Heart left ventricle (tissue), 16 donors: ENCODE measurements around the gene OXCT1. TPM values are rescaled to one million over a fixed set of nuclear protein-coding genes. Genes with fewer than 3 reads are reported as not detected.
"Not testable (repeated sequence)": the region's sequence is repeated elsewhere in the genome, so short reads cannot be mapped to it uniquely, and the experiment has no call there.

Experiments
- ATAC-seq, 4 donors: fragments of 200-7000 bp; cut with Tn5 transposase; one replicate each; pipeline ENCODE4 v1.9.1; 2020 to 2022; ENCODE audit warnings: moderate library complexity in 4 of 4, mild to moderate bottlenecking in 3 of 4, moderate number of reproducible peaks in 1 of 4
- DNase-seq, 5 donors: peaks; one replicate each; pipeline ENCODE4 v3.0.0-alpha.2; 2020
- H3K27ac ChIP-seq, 12 donors: fragments of 200-600 bp; sonication (generic) in 4 of 12; one replicate each; pipeline versions ENCODE4 v1.5.0 to v1.8.0; 2016 to 2022; ENCODE audit warnings: mild to moderate bottlenecking in 2 of 12
- H3K27me3 ChIP-seq, 9 donors: fragments of 200-600 bp; sonication (generic) in 2 of 9; one replicate each; pipeline versions ENCODE4 v1.5.1 to v1.8.0; 2016 to 2022; ENCODE audit warnings: mild to moderate bottlenecking in 3 of 9
- H3K36me3 ChIP-seq, 9 donors: fragments of 200-600 bp; sonication (generic) in 2 of 9; one replicate each; pipeline versions ENCODE4 v1.5.0 to v1.8.0; 2018 to 2022; ENCODE audit warnings: mild to moderate bottlenecking in 2 of 9
- H3K4me1 ChIP-seq, 12 donors: fragments of 200-600 bp; sonication (generic) in 4 of 12; one replicate each; pipeline versions ENCODE4 v1.5.0 to v1.8.0; 2016 to 2022; ENCODE audit warnings: mild to moderate bottlenecking in 3 of 12
- H3K4me3 ChIP-seq, 12 donors: fragments of 200-600 bp; sonication (generic) in 4 of 12; one replicate each; pipeline versions ENCODE4 v1.5.0 to v1.8.0; 2017 to 2022; ENCODE audit warnings: mild to moderate bottlenecking in 9 of 12, moderate library complexity in 4 of 12
- H3K9me3 ChIP-seq, 12 donors: fragments of 200-600 bp; sonication (generic) in 4 of 12; one replicate each; pipeline versions ENCODE4 v1.5.0 to v1.8.0; 2016 to 2022; ENCODE audit warnings: mild to moderate bottlenecking in 1 of 12
- POLR2A ChIP-seq, 2 donors: fragments of 450-650 bp; IDR thresholded peaks; one replicate each; pipeline ENCODE4 v1.6.1; 2017; ENCODE audit warnings: antibody characterized with exemption in 2 of 2, mild to moderate bottlenecking in 2 of 2, moderate library complexity in 2 of 2
- WGBS, 4 donors: extraction: QIAGEN DNeasy Blood & Tissue Kit in 2 of 4; methylation state at CpG; one replicate each; pipeline versions ENCODE4 v1.1.5 to v1.1.7; 2013 to 2018; 5-methylcytosine and 5-hydroxymethylcytosine counted together
- intact Hi-C, 10 donors: fragments of 100-400 bp; cut with DNase I; formaldehyde crosslinking; loops; one replicate each; pipeline versions ENCODE4 v1.11.1 to v1.14.2; 2022
- polyA plus RNA-seq, 2 donors: library from polyadenylated mRNA; stranded (reverse); fragments of 200-250 nt; gene quantifications; one replicate each; pipeline ENCODE4 v1.2.3, GENCODE V29; 2013
- total RNA-seq, 9 donors: library from RNA; depleted of rRNA in 2 of 9; stranded (reverse); fragments of >200 nt in 2 of 9; fragmentation: NEBNext Ultra II Directional in 3 of 9; extraction: Animal tissue kit (Norgen Biotek cat#: 25700) in 3 of 9; gene quantifications; one replicate each; pipeline versions ENCODE4 v1.1.0 to v1.2.4, GENCODE V29; 2016 to 2023
- TF ChIP-seq, protein P1 (sequence below), 12 donors: fragments of 200-600 bp; sonication (generic) in 4 of 12; IDR thresholded peaks; one replicate each; pipeline versions ENCODE4 v1.5.0 to v1.8.0; 2018 to 2022; ENCODE audit warnings: antibody characterized with exemption in 12 of 12, mild to moderate bottlenecking in 5 of 12
- donor health status: ischemic (EF 13 %, LVEDD 7.1; RV severe dilation, severe dysfunction).
- donor health status: healthy with polysubstance abuse.
- donor health status: DM: no; HTN: yes; CAD: no.
- donor health status: DM: no; HTN: no; CAD: no.
- donor health status: ischemic (EF 25% LVEDD 6.9; RV normal size, moderate dysfunction).
- donor health status: ischemic (EF 25% LVEDD 5.7; RV mildly dilated, moderate dysfunction).
- donor health status: healthy.
- donor health status: DM: yes; HTN: yes; CAD: no.
- donor health status: ischemic (EF 35%, LVEDD 5.7; RV mildly dilated, moderate dysfunction).
- donor health status: nonischemic (EF 11% LVEDD 7.7; RV severe dilation, severe dysfunction).
- donor health status: DM: yes; HTN: yes; CAD: no.
- donor health status: PGD.
- donor health status: ischemic (EF 29% LVEDD 5.4; RV normal size, mild dysfunction).
- donor health status: nonischemic (EF 23%, LVEDD 6.1; RV moderate dilation, normal function).

Gene OXCT1
- total and polyA plus RNA-seq, 11 donors, result 50.7 to 363 (median 188) TPM

DNA sequence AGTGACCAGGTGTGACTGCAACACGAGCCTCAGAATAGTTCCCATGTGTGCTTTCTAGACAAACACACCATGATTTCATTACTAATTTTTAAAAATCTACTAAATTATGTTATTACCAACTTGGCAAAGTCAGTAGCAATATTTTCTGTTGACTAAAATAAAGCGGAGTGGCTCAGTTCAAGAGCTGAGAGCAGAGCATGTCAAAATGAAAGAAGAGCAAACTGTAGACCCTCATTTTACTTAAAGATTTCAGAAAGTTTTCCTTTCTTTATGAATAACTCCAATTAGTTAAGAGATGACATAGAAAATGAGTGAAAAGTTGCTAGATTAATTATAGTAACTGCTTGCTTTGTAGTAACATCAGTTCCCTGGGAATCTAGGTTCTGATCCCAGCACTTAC, 17.9 kb downstream of the OXCT1 start:
- intact Hi-C loops, result loop anchor here in 4 of 10 donors (10.0 kb wide), 4 partner anchors 723 to 1043 kb away; no protein-coding TSS in a partner anchor
- Histone ChIP-seq H3K27ac (no peak overlapping the region), H3K4me1 (peaks cover 0 to 6% (median 0%) of the 10 kb centered on the region in 12 donors), H3K9me3 (peaks cover 0 to 3% (median 0%) of the 10 kb centered on the region in 12 donors), H3K27me3 (no peaks in the 10 kb centered on the region), H3K36me3 (peaks cover 0 to 77% (median 64%) of the 10 kb centered on the region in 9 donors), H3K4me3 (no peak overlapping the region)
- DNase-seq, result no peak
- TF ChIP-seq POLR2A (IDR thresholded peaks at IDR 0.05), result no peak
- TF ChIP-seq, protein P1, sequence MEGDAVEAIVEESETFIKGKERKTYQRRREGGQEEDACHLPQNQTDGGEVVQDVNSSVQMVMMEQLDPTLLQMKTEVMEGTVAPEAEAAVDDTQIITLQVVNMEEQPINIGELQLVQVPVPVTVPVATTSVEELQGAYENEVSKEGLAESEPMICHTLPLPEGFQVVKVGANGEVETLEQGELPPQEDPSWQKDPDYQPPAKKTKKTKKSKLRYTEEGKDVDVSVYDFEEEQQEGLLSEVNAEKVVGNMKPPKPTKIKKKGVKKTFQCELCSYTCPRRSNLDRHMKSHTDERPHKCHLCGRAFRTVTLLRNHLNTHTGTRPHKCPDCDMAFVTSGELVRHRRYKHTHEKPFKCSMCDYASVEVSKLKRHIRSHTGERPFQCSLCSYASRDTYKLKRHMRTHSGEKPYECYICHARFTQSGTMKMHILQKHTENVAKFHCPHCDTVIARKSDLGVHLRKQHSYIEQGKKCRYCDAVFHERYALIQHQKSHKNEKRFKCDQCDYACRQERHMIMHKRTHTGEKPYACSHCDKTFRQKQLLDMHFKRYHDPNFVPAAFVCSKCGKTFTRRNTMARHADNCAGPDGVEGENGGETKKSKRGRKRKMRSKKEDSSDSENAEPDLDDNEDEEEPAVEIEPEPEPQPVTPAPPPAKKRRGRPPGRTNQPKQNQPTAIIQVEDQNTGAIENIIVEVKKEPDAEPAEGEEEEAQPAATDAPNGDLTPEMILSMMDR (IDR thresholded peaks at IDR 0.05), result no peak
- 94 to 99% (median 97%) methylated on average over 2 of the region's 2 CpGs for WGBS, 4 donors
- no peak for ATAC-seq

DNA sequence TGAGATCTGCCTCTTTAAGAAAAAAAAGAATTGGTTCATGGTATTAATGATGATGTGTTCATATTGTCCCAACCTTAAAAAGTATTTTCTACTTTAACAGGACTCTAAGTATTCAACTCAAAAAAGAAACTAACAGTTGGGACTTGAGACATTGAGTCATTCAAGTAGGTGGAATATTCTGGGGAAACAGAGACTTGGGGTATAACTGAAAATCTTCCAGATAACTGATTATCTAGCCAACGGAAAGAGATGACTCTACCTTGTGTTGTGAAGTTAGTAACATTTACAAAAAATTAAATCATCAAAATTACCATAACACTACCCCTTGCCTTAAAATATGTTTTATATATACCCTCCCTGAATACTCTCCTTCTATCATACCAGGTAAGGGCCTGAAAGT, 19.1 kb downstream of the OXCT1 start:
- no peaks in the 10 kb centered on the region for H3K27me3 ChIP-seq
- ATAC-seq, result no peak
- no peak for TF ChIP-seq POLR2A (IDR thresholded peaks at IDR 0.05)
- TF ChIP-seq, protein P1 (IDR thresholded peaks at IDR 0.05), result no peak
- H3K4me3 ChIP-seq, result no peak overlapping the region
- peaks cover 0 to 3% (median 0%) of the 10 kb centered on the region in 12 donors for H3K9me3 ChIP-seq
- 44 to 91% (median 57%) methylated on average over 1 of the region's 1 CpG for WGBS, 4 donors
- H3K4me1 ChIP-seq, result no peaks in the 10 kb centered on the region
- no peak overlapping the region for H3K27ac ChIP-seq
- no peak for DNase-seq
- intact Hi-C loops, result loop anchor here in 4 of 10 donors (10.0 kb wide), 4 partner anchors 724 to 1044 kb away; no protein-coding TSS in a partner anchor
- H3K36me3 ChIP-seq, result peaks cover 0 to 75% (median 64%) of the 10 kb centered on the region in 9 donors

DNA sequence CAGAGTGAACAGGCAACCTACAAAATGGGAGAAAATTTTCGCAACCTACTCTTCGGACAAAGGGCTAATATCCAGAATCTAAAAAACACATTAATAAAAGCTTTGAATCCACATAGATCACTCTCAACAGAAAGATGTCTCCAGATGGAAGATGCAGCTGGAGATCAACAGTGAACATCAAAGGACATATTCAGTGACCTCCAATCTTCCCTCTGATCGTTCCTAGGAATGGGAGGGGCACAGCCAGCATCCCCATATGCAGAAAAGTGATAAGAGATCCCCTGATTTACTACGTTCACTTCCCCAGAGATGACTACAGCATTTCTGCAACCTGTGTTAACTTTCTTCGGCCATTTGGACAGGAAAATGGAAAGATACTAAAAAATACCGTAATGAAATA, 21.2 kb downstream of the OXCT1 start:
- H3K4me3 ChIP-seq, result no peak overlapping the region
- no peaks in the 10 kb centered on the region for H3K27me3 ChIP-seq
- H3K27ac ChIP-seq, result no peak overlapping the region
- intact Hi-C loops, result loop anchor here in 3 of 10 donors (10.0 kb wide), 3 partner anchors 94 to 944 kb away; partner anchors contain the start of gene C7 (in 2 of the 3)
- WGBS, 4 donors, result 89 to 95% (median 92%) methylated on average over 6 of the region's 6 CpGs
- TF ChIP-seq, protein P1 (IDR thresholded peaks at IDR 0.05), result no peak
- TF ChIP-seq POLR2A (IDR thresholded peaks at IDR 0.05), result no peak
- H3K4me1 ChIP-seq, result peaks cover 0 to 2% (median 0%) of the 10 kb centered on the region in 12 donors
- peaks cover 0 to 64% (median 52%) of the 10 kb centered on the region in 9 donors for H3K36me3 ChIP-seq
- H3K9me3 ChIP-seq, result peaks cover 0 to 3% (median 0%) of the 10 kb centered on the region in 12 donors
- ATAC-seq, result no peak
- DNase-seq, result no peak

DNA sequence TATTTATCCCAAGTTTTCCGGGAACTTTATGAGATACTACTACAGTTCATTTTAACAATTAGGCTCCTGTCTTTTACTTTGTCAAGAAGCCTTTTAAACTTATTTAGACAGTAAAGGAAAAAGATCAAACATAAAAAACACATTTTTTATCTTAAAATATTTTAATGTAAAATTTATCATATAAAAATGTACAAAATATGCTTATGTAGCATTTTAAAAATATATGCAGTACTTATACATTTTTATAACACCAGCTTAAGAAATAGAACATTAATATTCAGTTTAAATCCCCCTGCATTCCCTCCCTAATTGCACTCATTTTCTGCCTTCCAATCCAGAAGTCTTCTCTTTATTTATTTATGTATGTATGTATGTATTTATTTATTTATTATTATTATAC, 24.5 kb downstream of the OXCT1 start:
- intact Hi-C loops, result loop anchor here in 3 of 10 donors (10.0 kb wide), 3 partner anchors 91 to 941 kb away; partner anchors contain the start of gene C7 (in 2 of the 3)
- H3K4me1 ChIP-seq, result peaks cover 0 to 17% (median 0%) of the 10 kb centered on the region in 12 donors
- H3K9me3 ChIP-seq, DNase-seq, H3K27me3 ChIP-seq, H3K27ac ChIP-seq, H3K4me3 ChIP-seq, ATAC-seq: not testable (repeated sequence)
- peaks cover 0 to 42% (median 27%) of the 10 kb centered on the region in 9 donors for H3K36me3 ChIP-seq
- WGBS, 4 donors, result 93 to 97% (median 97%) methylated on average over 1 of the region's 1 CpG
